ENCODE data around the gene VTA1. TPM values are rescaled to one million over a fixed set of nuclear protein-coding genes. Genes with fewer than 3 reads are reported as not detected.

VTA1 gene
- total RNA-seq, 2 experiments from 2014 or later = 45.0 to 53.6 TPM

GRCh38 chr6:142238881-142239280 is 91.8 kb downstream of the VTA1 start:
- ChIA-PET POLR2A (no interaction called here), CTCF (no interaction called here)
- no peaks in the 10 kb centered on the region for H3K9me3 Mint-ChIP-seq
- H3K36me3 Mint-ChIP-seq (ENCODE audit: low read depth) = no peaks in the 10 kb centered on the region
- no peak overlapping the region for H3K4me3 Mint-ChIP-seq
- no peak for DNase-seq
- no peak overlapping the region for H3K27ac Mint-ChIP-seq
- H3K4me1 Mint-ChIP-seq = no peaks in the 10 kb centered on the region
- H3K27me3 Mint-ChIP-seq = no peaks in the 10 kb centered on the region

DNA sequence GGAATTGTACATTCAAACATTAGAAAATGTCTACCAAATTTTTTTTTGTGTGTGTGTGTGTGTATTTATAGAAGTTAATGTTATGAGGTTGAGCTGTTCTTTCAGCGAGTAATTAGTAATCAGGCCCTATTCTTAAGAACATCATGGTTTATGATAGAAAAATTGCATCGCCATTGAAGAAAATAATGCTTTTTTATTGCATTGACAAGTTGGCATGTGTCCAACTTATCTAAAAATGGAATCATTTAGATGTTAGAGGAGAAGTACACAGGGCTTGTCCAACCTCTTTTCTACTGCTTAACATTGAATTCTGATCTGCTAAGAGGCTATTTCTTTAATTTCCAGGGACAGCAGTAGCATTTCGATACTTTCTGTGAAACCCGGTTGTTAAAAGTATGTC is 93.1 kb downstream of the VTA1 start:
- CTCF ChIA-PET = no interaction called here
- H3K4me1 Mint-ChIP-seq = no peaks in the 10 kb centered on the region
- DNase-seq = no peak
- H3K9me3 Mint-ChIP-seq = no peaks in the 10 kb centered on the region
- H3K27ac Mint-ChIP-seq = no peak overlapping the region
- H3K4me3 Mint-ChIP-seq = no peak overlapping the region
- H3K27me3 Mint-ChIP-seq = peaks cover 3% of the 10 kb centered on the region
- no peaks in the 10 kb centered on the region for H3K36me3 Mint-ChIP-seq (ENCODE audit: low read depth)
- POLR2A ChIA-PET = no interaction called here

GRCh38 chr6:142241061-142241460 is 94.0 kb downstream of the VTA1 start:
- Mint-ChIP-seq H3K36me3 (ENCODE audit: low read depth) (no peaks in the 10 kb centered on the region), H3K4me1 (no peaks in the 10 kb centered on the region), H3K9me3 (no peaks in the 10 kb centered on the region), H3K4me3 (no peak overlapping the region), H3K27me3 (peaks cover 3% of the 10 kb centered on the region), H3K27ac (no peak overlapping the region)
- ChIA-PET CTCF (no interaction called here), POLR2A (no interaction called here)
- no peak for DNase-seq

- POLR2A ChIA-PET = no interaction called here
- H3K36me3 Mint-ChIP-seq (ENCODE audit: low read depth) = no peaks in the 10 kb centered on the region
- H3K4me1 Mint-ChIP-seq = no peaks in the 10 kb centered on the region
- no peak overlapping the region for H3K4me3 Mint-ChIP-seq
- DNase-seq = no peak
- H3K9me3 Mint-ChIP-seq = no peaks in the 10 kb centered on the region
- H3K27me3 Mint-ChIP-seq = peaks cover 3% of the 10 kb centered on the region
- H3K27ac Mint-ChIP-seq = no peak overlapping the region
- CTCF ChIA-PET = no interaction called here
Observed at GRCh38 chr6:142242269-142242668, 95.2 kb downstream of the VTA1 start.

DNA sequence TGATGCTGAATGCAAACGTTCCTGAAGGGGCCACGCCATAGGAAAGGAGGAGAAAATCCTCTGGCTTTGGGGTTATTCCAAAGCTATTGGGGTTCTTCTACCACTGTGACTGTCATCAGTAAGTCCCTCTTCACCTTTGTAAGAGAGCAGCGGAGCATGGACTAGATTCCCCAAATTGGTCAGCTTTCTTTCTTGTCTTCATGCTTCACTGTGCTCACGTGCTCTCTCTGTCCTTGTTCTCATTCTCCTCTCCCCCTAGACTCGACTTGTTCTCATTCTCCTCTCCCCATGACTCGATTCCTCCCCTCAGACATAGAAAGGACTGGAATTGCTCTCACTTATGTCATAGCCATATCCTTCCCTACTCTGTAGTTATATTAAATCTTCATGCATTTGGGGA is 99.9 kb downstream of the VTA1 start:
- POLR2A ChIA-PET = no interaction called here
- Mint-ChIP-seq H3K27me3 (peaks cover 3% of the 10 kb centered on the region), H3K27ac (no peak overlapping the region), H3K4me3 (no peak overlapping the region), H3K36me3 (ENCODE audit: low read depth) (no peaks in the 10 kb centered on the region), H3K4me1 (no peaks in the 10 kb centered on the region), H3K9me3 (no peaks in the 10 kb centered on the region)
- CTCF ChIA-PET = no interaction called here
- DNase-seq = no peak

GRCh38 chr6:142249266-142249665 is 102.2 kb downstream of the VTA1 start:
- Mint-ChIP-seq H3K27me3 (peaks cover 3% of the 10 kb centered on the region), H3K36me3 (ENCODE audit: low read depth) (no peaks in the 10 kb centered on the region), H3K9me3 (no peaks in the 10 kb centered on the region), H3K27ac (no peak overlapping the region), H3K4me1 (no peaks in the 10 kb centered on the region), H3K4me3 (no peak overlapping the region)
- CTCF ChIA-PET = no interaction called here
- POLR2A ChIA-PET = no interaction called here
- DNase-seq = no peak

DNA sequence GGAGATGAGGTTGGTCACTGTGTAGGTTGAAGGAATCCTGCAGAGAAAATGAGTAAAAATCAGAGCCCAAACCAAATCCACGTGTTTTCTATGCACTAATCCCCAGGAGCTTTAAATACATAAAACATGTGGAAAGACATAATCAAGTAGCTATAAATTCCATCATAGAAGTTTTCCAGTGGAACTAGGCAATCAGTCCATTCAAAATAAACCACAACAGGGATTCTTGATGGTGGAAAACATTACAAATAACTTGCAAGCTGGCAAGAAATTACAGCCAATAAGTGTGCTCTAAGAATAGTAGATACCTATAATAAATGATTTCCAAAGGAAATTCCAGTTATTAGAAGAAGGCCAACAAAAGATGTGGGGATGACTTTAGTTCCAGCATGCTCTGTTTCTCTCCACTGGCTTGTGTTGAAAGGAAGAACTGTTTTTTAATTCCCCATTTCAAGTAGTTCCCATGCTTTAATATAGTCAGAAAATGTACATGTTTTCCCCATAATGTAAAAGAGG is 104.9 kb downstream of the VTA1 start:
- POLR2A ChIA-PET = no interaction called here
- no peaks in the 10 kb centered on the region for H3K9me3 Mint-ChIP-seq

DNA sequence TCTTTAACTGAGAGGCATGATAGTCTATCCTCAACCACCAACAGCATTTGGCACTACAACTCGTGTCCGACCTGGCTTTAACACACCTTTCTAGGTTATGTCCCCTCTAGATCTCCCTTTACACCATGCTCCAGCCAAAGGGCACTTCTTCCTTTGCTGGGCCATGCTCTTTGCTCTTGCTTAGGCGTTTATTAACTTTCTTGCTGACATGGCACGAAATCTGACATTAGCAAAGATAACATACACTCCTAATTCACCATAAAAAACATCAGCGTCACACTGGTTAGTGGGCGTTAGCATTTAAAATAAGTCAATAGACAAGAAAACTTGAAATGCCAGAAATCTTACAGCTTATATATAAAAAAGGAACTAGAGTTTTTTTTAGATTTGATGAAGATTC is 107.5 kb downstream of the VTA1 start:
- Mint-ChIP-seq H3K4me3 (no peak overlapping the region), H3K36me3 (ENCODE audit: low read depth) (no peaks in the 10 kb centered on the region), H3K27me3 (no peaks in the 10 kb centered on the region), H3K27ac (no peak overlapping the region), H3K9me3 (no peaks in the 10 kb centered on the region), H3K4me1 (no peaks in the 10 kb centered on the region)
- ChIA-PET CTCF (no interaction called here), POLR2A (no interaction called here)
- DNase-seq = no peak

More for the DNA sequence above, 104.9 kb downstream of the VTA1 start:
- no peak for DNase-seq
- no peak overlapping the region for H3K4me3 Mint-ChIP-seq
- CTCF ChIA-PET = no interaction called here
- no peak overlapping the region for H3K27ac Mint-ChIP-seq
- H3K4me1 Mint-ChIP-seq = no peaks in the 10 kb centered on the region
- H3K27me3 Mint-ChIP-seq = no peaks in the 10 kb centered on the region
- no peaks in the 10 kb centered on the region for H3K36me3 Mint-ChIP-seq (ENCODE audit: low read depth)

- Mint-ChIP-seq H3K36me3 (ENCODE audit: low read depth) (no peaks in the 10 kb centered on the region), H3K4me1 (no peaks in the 10 kb centered on the region), H3K27ac (no peak overlapping the region), H3K27me3 (no peaks in the 10 kb centered on the region), H3K9me3 (no peaks in the 10 kb centered on the region), H3K4me3 (no peak overlapping the region)
- no peak for DNase-seq
- POLR2A ChIA-PET = no interaction called here
- CTCF ChIA-PET = interaction anchor here (0.6 kb wide), 1 partner anchor 1503 kb away, joined by 4 read pairs; no protein-coding TSS in a partner anchor
Observed at GRCh38 chr6:142255785-142256184, 108.7 kb downstream of the VTA1 start.

DNA sequence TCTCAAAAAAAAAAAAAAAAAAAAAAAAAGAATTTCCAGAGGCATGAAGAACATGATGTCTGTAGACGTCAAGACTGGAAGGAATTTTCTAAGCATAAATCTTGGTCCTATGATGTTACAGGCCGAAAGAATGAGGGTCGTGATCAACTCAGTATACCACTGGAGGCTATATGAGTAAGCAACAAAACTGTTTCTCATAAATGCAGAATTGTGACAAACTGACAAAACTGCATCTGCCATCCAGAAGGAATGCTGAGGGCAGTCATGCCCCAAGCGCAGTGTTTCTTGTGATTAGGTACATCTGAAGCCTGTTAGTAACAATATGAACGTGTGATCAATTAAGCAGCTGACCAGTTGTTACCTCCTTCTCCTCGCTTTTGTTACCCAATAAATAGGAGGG is 111.2 kb downstream of the VTA1 start:
- H3K27me3 Mint-ChIP-seq = no peaks in the 10 kb centered on the region
- no peaks in the 10 kb centered on the region for H3K9me3 Mint-ChIP-seq
- H3K4me3 Mint-ChIP-seq = no peak overlapping the region
- H3K4me1 Mint-ChIP-seq = no peaks in the 10 kb centered on the region
- ChIA-PET POLR2A (no interaction called here), CTCF (no interaction called here)
- no peaks in the 10 kb centered on the region for H3K36me3 Mint-ChIP-seq (ENCODE audit: low read depth)
- no peak for DNase-seq
- no peak overlapping the region for H3K27ac Mint-ChIP-seq

DNA sequence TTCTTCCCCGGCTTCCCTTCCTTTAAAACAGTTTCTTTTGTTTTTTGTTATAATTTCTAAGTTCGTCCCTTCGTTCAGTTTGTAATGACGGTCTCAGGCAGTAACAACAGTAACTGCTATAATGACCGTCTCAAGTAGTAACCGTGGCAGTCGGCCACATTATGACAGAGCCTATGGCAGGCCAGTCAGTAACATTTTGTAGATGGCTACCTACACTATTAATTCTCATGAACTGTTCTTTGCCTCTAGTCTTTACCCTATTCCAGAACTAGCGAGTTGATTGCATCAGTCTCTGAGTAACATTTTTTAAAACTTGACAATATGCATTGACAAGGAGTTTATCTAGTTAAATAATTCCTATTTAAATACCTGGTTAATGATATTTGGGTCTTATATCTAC is 111.7 kb downstream of the VTA1 start:
- no peaks in the 10 kb centered on the region for H3K9me3 Mint-ChIP-seq
- no peak for DNase-seq
- H3K4me1 Mint-ChIP-seq = no peaks in the 10 kb centered on the region
- CTCF ChIA-PET = no interaction called here
- POLR2A ChIA-PET = no interaction called here
- H3K36me3 Mint-ChIP-seq (ENCODE audit: low read depth) = no peaks in the 10 kb centered on the region
- no peak overlapping the region for H3K27ac Mint-ChIP-seq
- H3K27me3 Mint-ChIP-seq = no peaks in the 10 kb centered on the region
- H3K4me3 Mint-ChIP-seq = no peak overlapping the region

GRCh38 chr6:142260748-142261147 is 113.7 kb downstream of the VTA1 start:
- no peaks in the 10 kb centered on the region for H3K36me3 Mint-ChIP-seq (ENCODE audit: low read depth)
- H3K4me3 Mint-ChIP-seq = no peak overlapping the region
- no peak overlapping the region for H3K27ac Mint-ChIP-seq
- no peaks in the 10 kb centered on the region for H3K9me3 Mint-ChIP-seq
- CTCF ChIA-PET = no interaction called here
- POLR2A ChIA-PET = no interaction called here
- DNase-seq = no peak
- H3K4me1 Mint-ChIP-seq = no peaks in the 10 kb centered on the region
- H3K27me3 Mint-ChIP-seq = peaks cover 1% of the 10 kb centered on the region

DNA sequence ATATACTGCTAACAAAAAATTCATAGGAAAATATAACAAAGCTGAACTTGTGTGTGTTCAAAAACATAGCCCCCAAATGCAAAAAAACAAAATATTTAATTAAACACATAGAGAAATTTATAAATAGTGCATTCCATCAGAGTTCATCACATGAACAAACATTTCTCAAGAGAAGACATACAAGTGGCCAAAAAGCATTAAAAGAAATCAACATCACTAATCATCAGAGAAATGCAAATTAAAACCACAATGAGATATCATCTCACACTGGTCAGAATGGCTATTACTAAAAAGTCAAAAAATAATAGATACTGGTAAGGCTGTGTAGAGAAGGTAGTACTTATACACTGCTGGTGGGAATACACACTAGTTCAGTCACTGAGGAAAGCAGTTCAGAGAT is 115.2 kb downstream of the VTA1 start:
- no peak overlapping the region for H3K27ac Mint-ChIP-seq
- H3K36me3 Mint-ChIP-seq (ENCODE audit: low read depth) = no peaks in the 10 kb centered on the region
- H3K4me1 Mint-ChIP-seq = no peaks in the 10 kb centered on the region
- no peak for DNase-seq
- no peaks in the 10 kb centered on the region for H3K9me3 Mint-ChIP-seq
- ChIA-PET CTCF (no interaction called here), POLR2A (no interaction called here)
- no peak overlapping the region for H3K4me3 Mint-ChIP-seq
- H3K27me3 Mint-ChIP-seq = peaks cover 1% of the 10 kb centered on the region

DNA sequence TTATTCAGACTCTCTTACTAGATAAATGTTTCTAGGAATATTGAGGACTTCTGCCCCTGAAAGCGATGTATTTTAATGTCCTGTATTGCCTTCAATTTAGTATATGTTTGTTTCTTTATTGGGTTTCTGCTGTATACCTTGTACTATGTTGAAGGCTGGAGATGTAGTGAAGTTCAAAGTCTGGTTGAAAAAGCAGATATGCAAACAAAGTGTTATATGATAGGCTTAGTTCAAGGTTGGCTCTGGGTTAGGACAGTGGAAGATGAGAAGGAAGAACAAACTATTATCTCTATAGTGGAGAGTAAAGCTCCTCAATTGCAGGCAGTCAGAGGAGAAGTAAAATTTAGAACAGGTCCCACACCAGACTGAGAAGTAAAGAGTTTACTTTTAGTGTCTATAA is 118.4 kb downstream of the VTA1 start:
- no peak for DNase-seq
- Mint-ChIP-seq H3K27ac (no peak overlapping the region), H3K4me1 (no peaks in the 10 kb centered on the region), H3K36me3 (ENCODE audit: low read depth) (no peaks in the 10 kb centered on the region), H3K9me3 (no peaks in the 10 kb centered on the region), H3K4me3 (no peak overlapping the region), H3K27me3 (peaks cover 1% of the 10 kb centered on the region)
- POLR2A ChIA-PET = no interaction called here
- CTCF ChIA-PET = no interaction called here

DNA sequence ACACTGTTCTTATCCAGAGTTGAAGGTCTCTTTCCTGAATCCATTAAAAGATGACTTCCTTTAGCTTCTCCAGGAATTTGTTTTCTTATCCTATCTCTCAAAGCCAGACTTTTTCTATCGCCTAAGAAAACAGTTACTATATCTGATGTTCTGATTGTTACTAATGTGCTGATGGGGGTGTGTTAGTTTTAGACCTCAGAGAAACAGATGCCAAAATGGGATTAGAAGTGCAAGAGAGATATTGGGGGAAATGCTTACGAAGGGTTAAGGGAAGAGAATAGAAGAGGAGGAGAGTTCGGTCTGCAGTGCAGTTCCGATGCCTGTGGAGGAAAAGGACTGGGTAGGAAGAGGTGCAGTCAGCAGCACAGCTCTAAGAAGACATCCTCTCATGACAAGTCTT is 119.0 kb downstream of the VTA1 start:
- Mint-ChIP-seq H3K36me3 (ENCODE audit: low read depth) (no peaks in the 10 kb centered on the region), H3K9me3 (no peaks in the 10 kb centered on the region), H3K27me3 (peaks cover 1% of the 10 kb centered on the region), H3K4me1 (no peaks in the 10 kb centered on the region), H3K4me3 (no peak overlapping the region), H3K27ac (no peak overlapping the region)
- no peak for DNase-seq
- POLR2A ChIA-PET = no interaction called here
- CTCF ChIA-PET = interaction anchor here (1.0 kb wide), 1 partner anchor 20 kb away, joined by 4 read pairs; no protein-coding TSS in a partner anchor

Measured in activated CD4-positive, alpha-beta T cell treated with anti-CD3 and anti-CD28 coated beads, Interleukin-2, amount 10 ng/mL, durations not matched to agents 7 days and 5 days (primary cell).